Measurements from ENCODE around the gene GBA3. TPM values are rescaled to one million over a fixed set of nuclear protein-coding genes. Genes with fewer than 3 reads are reported as not detected.

GBA3 gene
- total RNA-seq, 1 donor: not detected

DNA sequence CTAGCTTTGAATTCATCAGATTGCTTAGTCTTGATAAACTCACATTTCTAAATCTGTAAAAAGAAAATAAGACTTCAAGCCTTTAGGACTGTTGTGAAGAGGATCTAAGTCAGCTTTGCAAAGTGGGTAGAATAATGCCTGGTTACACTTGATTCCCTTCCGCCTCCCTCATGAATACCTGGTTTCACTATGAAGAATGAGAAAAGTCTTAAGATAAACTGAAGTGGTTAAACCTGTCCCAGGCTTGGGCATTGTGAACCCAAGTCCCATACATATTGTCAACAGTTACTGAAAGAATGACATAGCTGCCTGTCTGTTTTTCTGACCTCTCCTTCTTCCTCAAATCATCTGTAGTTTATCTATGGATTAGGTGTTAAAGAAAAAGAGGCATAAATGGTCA, 16.7 kb upstream of the GBA3 start:
- H3K4me3 ChIP-seq (ENCODE audit: low read depth, low read length): no peak overlapping the region
- TF ChIP-seq, protein P1, sequence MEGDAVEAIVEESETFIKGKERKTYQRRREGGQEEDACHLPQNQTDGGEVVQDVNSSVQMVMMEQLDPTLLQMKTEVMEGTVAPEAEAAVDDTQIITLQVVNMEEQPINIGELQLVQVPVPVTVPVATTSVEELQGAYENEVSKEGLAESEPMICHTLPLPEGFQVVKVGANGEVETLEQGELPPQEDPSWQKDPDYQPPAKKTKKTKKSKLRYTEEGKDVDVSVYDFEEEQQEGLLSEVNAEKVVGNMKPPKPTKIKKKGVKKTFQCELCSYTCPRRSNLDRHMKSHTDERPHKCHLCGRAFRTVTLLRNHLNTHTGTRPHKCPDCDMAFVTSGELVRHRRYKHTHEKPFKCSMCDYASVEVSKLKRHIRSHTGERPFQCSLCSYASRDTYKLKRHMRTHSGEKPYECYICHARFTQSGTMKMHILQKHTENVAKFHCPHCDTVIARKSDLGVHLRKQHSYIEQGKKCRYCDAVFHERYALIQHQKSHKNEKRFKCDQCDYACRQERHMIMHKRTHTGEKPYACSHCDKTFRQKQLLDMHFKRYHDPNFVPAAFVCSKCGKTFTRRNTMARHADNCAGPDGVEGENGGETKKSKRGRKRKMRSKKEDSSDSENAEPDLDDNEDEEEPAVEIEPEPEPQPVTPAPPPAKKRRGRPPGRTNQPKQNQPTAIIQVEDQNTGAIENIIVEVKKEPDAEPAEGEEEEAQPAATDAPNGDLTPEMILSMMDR (IDR thresholded peaks at IDR 0.05; ENCODE audit: insufficient read depth, low read length): no peak
- DNase-seq (ENCODE audit: low read depth): no peak

DNA sequence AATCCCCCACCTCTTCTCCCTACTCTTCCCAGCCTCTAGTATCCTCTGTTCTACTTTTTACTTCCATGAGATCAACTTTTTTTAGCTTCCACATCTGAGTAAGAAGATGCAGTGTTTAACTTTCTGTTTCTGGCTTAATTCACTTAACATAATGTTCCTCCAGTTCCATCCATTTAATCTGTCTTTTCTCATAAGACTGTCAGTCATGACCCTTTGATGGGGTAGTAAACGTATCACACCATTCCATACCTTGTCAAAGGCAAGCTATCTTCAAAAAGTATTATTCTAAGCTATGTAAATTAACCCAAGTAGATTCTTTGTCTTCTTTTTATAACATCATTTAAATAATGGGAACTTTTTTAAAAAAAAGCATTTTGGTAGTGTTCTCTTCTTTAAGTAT, 15.0 kb upstream of the GBA3 start:
- no peak for DNase-seq (ENCODE audit: low read depth)
- TF ChIP-seq, protein P1 (IDR thresholded peaks at IDR 0.05; ENCODE audit: insufficient read depth, low read length): no peak
- H3K4me3 ChIP-seq (ENCODE audit: low read depth, low read length): no peak overlapping the region

DNA sequence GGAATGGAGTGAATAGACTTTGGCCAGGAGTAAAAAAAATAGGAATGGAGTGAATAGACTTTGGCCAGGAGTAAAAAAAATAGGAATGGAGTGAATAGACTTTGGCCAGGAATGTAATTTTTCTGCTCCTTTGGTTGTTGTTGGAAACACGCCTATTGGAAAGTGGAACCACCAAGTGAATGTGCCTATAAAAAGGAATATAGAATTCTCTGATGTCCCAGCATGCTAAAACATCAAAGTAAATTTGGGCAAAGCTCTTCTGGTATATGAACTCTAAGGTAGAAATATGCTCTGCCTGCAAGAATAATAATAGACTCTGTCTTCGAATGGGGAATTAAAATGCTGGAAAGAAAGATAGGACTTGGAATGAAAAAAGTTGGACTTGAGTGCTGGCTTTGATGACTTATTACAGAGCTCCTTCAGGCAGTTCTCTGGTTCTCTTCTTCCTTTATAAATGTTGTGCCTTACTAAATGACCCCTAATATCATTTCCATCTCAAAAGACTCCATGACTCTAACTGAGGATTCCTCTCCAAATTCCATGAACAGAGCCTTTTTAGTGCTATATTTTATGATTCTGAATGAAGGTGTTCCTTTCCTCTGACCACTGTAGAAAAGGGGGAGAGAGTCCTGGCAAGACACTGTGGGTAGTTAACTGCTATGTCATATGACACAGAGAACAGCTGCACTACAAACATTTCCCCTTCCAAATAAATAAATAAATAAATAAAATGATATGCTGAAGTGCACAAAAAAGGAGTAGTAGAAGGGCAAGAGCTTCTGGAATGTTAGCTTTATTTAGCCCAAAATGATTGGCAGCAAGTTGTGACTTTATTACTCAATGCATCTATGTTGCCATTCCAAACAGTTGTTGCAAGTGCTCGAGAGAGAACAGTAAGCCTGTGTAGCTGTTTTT, 13.5 kb upstream of the GBA3 start:
- no peak overlapping the region for H3K4me3 ChIP-seq (ENCODE audit: low read depth, low read length)
- peak; percentile 7 for DNase-seq (ENCODE audit: low read depth)
- TF ChIP-seq, protein P1 (IDR thresholded peaks at IDR 0.05; ENCODE audit: insufficient read depth, low read length): no peak

DNA sequence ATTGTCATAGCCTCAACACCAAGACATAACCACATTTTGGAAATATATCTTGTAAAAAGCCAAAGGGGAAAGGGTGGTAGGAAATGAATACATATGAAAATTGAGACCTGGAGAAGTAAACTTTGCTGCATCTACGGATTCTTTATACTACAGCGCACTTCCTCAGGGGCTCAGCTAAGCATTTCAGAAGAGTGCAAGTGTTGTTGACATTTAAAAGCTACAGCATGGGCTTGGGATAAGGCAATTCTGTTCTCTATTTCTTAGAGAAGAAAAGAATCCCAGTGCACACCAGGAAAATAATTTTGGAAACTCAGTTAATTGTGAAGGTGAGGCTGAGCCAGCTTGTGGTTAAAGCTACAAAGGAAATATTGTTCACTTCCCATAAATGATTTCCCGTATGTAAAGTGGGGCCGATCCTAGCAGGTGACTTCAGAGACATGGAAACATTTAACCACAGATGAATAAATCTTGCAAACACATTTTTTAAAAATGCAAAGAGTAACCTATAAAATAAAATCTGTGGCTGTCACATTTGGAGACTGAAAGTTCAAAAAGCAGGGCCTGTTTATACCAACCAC, 12.6 kb upstream of the GBA3 start:
- H3K4me3 ChIP-seq (ENCODE audit: low read depth, low read length): no peak overlapping the region
- no peak for DNase-seq (ENCODE audit: low read depth)
- TF ChIP-seq, protein P1 (IDR thresholded peaks at IDR 0.05; ENCODE audit: insufficient read depth, low read length): no peak

DNA sequence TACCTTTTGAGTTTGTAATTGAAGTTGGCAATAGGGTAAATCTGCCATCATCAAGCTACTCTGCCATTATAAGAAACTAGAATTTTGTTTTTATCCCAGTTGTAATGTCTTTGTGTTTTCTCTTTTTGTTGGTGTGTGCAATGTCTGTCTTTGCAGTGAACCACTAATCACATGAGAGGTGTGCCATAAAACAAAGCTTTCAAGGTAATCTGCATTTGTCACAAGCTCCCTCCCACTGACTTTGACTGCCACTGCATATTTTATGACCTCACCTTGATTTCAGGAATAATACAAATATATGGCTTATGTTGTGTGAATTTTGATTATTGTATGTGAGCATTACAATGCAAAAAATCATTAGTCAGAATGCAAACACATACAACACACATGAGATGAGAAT, 9.0 kb upstream of the GBA3 start:
- H3K4me3 ChIP-seq (ENCODE audit: low read depth, low read length): no peak overlapping the region
- DNase-seq (ENCODE audit: low read depth): no peak
- TF ChIP-seq, protein P1 (IDR thresholded peaks at IDR 0.05; ENCODE audit: insufficient read depth, low read length): no peak

DNA sequence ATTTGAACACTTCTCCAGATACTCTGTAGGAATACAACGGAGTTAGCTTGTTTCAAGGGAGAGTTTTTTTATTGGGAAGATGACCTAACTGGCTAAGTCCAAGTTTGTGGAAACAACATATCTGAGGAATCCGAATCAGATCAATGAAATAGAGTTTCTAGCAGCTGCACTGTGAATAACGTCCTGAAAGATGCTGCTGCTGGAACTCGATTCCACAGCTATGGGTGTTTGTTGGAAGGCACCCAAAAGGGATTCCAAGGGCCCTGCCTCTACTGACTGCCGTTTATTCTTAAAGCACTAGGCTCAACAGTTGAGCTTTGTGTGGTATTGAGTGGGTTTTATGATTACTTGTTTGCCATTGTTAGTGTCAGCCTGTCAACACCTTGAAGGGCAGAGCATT, 6.6 kb upstream of the GBA3 start:
- TF ChIP-seq, protein P1 (IDR thresholded peaks at IDR 0.05; ENCODE audit: insufficient read depth, low read length): no peak
- H3K4me3 ChIP-seq (ENCODE audit: low read depth, low read length): no peak overlapping the region
- DNase-seq (ENCODE audit: low read depth): peak; percentile 19
